NCI-H128 (cell line): ENCODE data around the gene CPLX4.

Experiments used
- DNase-seq: peaks from one replicate; lab custom pipeline; 2025; ENCODE audit not compliant: unreplicated experiment; lab: John Stamatoyannopoulos, UW

Gene CPLX4

DNA sequence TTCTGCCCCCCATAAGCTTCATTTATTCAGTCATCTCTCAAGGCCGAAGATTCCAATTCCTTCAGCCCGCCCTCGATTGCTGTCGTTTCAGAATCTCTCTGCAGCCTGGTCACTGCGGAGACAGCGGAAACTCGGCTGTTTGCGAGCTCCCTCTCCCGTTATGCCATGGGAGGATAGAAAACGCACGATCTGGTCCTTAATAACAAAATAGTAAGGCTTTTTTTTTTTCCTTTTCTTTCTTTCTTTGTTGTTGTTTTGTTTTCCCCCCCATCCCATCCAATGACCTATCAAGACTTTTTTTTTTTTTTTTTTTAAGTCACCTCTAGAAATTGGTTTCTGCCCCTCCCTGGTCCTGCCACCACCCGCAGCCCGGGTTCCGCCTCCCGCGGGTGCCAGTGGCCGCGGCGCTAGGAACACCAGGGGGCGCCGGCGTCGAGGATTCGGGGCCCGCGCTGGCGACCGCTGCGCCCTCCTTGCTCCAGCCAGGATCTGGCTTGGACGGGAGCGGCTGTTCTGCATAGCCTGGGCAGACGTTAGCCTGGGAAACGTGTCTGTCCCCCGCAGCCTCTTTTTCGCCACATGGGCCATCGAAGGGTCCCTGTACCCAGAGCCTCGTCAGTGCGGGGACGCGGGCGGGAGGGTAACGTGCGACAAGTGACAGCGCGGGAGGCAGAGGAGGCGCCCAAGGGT, 10.1 kb downstream of the CPLX4 start:
- DNase-seq, result peak; percentile 77

DNA sequence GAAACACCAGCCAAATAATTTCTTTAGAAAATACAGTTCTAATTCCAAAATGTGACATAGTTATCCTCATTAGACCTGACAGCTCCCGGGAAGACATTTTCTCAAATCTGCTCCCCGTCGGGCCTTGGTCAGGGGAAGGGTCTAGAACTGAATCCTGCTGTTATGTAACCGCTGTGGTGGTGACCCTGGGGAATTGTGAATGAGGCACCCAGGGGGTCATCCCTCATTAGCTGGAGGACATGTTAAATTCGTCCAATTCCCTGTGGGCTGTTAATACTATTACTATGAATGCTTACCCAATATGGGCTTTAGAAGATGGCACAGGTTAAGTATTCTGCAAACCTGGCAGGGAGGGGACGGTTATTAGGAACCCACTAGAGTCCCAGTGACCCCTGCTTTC, 11.8 kb downstream of the CPLX4 start:
- no peak for DNase-seq

DNA sequence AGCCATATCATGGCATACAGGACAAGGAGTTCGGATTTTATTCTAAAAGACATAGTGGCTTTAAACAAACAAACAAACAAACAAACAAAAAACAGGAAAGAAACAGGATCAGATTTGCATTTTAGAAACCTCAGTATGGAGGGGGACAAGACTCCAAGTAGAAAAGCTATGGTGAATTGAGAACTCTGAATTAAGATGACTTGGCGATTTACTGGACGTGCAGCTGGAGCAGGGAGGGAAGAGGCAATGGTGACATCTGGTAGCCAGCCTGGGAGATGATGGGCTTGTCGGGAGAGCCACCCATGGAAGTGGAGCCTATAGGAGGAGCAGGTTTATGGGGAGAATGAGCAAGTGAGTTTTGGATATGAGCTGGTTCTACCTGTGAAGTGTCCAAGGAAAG, 13.2 kb downstream of the CPLX4 start:
- no peak for DNase-seq

DNA sequence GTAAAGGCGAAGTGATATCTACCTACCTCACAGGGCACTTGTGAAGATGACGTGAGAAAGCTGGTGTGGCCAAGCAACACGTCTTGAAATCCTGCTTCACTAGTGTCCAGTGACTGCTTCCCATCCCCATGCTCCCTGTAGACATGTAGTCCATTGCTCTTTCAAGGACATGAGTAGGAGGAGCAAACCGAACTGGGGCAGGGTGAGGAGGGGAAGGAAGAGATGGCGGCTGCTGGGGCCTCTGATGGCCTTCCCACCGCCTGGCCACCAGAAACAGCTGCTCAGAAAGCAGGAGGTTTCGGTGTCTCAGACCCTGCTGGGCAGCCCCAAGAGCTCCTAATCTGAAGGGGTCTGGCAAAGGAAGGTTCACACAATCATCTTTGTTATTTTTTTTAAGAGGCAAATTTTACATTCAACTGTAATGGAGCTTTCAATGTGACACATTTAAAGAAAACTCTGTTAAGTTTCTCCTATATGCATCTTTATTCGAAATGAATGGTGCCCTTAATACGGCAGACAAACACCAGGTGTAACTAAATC, 14.7 kb downstream of the CPLX4 start:
- DNase-seq, result no peak

DNA sequence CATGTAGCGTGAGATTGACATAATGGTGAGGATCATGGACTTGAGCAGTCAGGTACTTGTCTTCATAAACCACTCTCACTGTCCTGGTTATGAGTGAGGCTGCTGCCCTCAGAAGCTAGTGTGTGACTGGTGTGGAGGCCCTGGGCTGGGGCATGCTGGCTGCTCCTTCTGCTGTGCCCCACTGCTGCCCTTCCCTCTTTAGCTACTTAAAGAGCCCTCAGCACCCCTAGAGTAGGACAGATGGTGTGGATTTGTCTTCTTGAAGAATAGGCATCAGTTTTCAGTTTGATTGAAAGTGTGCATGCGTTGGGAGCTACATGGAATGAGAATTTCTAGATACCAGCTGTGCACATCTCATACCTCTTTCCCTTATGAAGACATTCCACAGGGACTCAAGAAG, 15.4 kb downstream of the CPLX4 start:
- DNase-seq, result no peak

DNA sequence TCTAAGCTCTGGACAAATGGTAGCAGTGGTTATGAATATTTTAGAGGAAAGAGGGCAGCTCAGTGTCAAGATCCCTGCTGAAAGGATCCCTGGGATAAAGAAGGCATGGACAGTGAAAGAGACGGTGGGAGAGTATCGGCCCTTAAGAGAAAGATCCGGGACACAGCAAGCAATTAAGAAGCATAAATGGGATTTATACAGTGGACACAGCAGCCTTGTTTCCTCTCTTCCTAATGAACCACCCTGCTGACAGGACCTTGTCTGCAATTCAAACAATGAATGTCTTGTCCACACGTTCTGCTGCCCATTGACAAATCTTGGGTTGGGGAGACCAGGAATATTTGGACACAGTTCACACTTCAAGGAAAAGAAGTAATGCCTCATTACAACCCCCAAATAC, 16.5 kb downstream of the CPLX4 start:
- DNase-seq, result no peak

DNA sequence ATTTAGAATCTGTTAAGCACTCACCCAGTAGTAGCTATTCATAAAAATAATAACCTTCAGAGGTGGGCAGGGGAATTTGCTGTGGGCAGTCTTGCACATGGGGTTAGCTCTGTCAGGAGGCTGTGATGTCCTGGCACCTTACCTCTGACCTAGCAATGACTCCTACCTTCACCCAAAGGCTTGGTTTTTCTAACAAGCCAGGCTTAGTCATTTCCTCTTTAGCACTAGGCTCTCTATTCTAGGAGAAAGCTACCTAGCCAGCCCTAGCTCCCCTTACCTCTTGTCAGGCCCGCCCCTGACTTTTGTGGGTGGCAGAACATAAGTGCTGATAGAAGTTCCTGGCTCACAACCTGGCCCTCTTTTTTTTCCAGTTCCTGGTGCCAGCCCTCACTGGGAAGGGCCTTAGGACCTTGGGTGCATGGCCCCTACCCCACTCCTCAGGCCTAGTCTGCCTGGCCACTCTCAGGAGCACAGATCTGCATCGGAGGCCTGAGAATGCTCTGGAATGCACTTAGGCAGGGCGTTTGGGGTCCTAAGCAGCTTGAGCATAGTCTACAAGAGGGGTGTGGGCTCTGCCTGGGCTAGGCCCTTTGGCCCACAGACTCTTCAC, 17.7 kb downstream of the CPLX4 start:
- no peak for DNase-seq

DNA sequence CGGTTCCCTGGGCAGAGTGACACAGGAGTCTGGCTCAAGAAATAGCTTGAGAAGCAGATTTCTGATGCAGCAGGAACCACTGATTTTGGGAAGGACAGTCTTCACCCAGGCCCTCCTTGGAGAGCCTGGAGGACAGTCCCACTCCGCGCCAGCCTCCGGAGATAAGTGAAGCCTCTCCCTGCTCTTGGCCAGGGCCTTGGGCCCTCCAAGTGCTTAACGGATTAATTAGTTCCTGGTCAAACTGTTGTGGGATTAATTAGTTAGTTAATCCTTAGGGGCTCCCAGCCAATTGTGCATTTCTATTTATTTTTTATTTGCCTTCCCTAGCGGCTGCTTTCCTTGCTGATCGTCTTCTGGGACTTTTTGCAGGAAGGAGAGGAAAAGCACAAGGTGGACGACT, 19.6 kb downstream of the CPLX4 start:
- no peak for DNase-seq

DNA sequence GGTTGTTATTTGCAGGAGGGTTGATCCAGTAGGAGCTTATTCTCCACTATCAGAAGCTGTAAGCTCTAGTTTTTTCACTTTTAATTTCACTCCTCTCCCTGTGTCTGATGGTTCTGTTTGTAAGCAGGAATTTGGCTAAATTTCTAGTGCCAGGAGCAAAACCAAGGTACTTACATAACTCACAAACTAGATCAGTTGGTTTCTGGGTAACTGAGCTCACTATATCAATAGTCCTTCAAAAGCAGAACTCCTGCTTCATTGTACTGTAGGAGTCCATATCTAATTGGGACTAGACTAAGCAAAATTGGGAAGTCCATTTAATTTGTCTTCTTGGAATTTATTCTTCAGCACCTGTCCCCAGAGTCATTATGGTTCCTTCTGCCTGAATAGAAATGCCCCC, 25.1 kb downstream of the CPLX4 start:
- no peak for DNase-seq

DNA sequence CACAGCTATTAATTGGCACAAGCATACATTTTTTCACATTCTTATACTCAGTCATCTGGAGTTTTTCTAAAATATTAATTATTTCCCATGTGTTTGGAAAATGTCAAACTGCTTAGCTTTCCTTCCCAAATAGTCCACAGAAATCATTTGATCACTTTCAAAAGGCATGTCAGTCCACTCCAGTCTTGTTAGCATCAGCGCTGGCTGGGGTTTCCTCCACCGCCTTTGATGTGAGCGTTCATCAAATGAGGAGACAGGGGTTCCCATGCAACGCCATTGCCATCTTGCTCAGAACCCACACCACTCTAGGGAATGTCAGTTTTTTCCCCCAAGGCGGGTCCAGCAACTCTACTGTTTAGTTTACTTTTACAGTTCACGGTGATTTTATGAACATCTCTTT, 32.1 kb downstream of the CPLX4 start:
- no peak for DNase-seq

DNA sequence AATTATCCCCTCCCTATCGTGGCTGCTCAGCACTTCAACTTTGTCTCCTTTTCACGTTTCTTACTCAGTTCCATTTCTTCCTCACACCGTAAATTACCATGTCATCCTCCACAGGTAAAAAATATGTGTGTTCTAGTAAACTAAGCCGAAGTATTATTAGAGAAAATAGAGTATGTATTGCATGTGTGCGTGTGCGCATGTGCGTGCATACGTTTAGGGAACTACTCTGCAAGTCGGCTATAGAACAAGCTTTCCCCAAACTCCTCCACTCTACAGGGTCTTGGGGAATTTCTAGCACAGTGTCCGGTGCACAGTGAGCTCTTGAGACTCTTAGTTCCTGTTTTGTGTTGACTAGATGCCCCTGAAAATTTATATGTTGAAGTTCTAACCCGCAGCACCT, 36.1 kb downstream of the CPLX4 start:
- no peak for DNase-seq

DNA sequence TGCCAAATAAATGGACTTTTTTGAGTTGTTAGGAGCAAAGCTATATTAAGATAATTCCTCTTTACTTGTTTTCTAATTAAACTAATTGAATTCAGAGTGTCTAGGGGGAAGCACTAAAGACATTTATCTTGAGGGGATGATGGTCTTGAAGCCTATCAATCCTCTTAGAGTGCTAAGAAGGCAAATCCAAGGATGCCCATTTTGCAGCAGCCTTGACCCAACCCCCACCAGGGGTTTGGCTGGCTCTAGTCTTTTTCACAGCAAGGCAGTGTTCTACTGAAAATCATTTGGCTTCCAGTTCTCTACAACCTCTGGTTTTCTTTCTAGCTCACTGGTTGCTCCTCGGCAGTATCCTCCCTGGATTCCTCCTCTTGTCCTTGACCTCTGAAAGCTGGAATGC, 38.7 kb downstream of the CPLX4 start:
- no peak for DNase-seq

DNA sequence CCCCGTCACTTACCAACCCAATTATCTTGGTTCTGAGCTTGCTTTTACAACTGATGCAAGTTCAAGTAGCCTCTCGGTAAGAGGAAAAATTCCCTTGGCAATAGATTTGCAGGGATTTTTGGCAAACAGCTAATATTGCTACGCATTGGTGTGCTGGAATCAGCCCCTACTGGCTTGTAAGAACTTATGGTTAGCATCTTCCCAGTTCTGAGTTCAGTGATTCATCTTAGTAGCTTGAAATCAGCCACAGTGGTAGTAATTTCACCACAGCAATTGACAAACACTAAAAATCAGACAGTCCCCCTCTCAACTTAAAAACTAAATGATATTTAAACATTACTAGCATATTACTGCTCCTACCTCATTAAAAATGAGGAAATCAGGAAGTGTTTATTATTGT, 39.3 kb downstream of the CPLX4 start:
- DNase-seq, result no peak

DNA sequence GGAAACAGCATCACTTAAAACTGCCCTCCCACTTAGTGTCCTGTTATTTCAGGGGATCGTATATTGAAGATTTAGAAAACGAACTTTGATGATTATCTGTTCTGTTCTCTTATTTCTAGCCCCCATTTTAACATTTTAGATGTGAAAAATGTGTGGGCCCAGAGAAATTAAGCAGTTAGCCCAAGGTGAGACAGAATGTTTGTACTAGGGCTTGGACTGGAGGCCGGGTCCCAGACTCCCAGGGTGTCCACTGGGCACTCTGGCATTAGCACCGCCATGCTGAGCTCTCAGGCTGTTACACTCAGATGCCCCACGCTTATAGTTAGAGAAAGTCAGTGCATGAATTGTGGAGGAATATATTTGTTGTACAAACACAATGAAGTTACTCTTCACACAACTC, 39.7 kb downstream of the CPLX4 start:
- no peak for DNase-seq

DNA sequence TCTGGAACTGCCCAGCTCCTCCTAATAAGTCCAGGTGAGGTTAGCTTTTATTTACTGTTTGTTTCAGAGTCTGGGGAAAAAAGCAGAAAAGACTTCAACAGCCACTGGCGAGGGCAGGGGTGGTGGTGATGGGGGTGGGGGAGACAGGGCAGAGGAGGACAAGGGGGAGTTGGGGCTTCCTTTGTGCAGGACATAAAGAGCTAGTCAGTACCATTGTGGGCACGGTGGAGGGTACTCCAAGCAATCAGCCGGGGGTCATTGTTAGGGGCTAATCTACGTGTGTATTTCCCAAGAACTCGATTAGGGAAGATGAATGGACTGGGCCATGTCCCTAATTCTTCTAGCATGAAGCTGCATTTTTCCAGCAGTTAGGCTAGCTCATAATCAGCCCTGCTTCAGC, 42.4 kb downstream of the CPLX4 start:
- no peak for DNase-seq

DNA sequence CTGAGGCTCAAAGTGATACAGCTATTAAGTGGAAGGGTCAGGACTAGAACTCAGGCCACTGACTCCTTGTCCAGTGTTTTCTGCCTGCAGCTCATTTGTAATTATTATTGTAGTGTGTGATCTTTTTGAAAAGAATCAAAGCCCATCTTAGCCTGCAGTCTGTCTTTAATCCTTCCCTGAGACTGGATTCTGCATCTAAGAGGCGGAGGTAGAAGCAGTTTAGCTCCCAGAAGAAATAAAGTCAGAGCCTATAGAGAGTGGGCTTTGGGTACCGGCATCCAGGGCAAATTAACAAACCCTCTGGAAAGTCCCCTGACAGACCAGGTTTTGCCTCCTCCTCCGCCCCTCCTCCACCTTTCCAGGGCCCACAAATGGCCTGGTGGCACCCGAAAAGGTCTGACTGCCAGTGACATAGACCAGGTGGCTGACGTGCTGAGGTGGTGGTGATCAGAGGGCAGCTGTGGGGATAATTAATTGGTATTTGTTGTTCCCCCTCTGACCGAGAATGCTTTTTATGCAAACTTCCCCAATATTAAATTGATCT, 43.0 kb downstream of the CPLX4 start:
- no peak for DNase-seq

DNA sequence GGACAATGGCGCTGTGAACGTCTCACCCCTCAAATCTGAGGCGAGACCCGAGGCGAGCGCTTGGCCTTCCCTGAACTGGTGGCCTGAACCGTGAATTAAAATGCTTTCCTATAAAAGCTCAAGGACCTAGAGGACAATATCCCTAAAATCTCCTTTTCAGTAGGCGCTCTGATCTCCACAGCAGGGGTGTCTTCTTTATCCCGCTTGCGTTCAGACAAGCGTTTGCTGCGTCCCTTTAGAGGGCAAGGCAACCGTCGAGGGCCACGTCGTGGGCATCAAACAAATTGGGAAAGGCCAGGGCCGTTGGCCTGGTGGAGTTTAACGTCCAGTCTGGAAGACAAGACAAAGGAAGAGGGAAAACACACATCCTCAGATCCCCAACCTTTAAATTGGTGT, 43.9 kb downstream of the CPLX4 start:
- no peak for DNase-seq

DNA sequence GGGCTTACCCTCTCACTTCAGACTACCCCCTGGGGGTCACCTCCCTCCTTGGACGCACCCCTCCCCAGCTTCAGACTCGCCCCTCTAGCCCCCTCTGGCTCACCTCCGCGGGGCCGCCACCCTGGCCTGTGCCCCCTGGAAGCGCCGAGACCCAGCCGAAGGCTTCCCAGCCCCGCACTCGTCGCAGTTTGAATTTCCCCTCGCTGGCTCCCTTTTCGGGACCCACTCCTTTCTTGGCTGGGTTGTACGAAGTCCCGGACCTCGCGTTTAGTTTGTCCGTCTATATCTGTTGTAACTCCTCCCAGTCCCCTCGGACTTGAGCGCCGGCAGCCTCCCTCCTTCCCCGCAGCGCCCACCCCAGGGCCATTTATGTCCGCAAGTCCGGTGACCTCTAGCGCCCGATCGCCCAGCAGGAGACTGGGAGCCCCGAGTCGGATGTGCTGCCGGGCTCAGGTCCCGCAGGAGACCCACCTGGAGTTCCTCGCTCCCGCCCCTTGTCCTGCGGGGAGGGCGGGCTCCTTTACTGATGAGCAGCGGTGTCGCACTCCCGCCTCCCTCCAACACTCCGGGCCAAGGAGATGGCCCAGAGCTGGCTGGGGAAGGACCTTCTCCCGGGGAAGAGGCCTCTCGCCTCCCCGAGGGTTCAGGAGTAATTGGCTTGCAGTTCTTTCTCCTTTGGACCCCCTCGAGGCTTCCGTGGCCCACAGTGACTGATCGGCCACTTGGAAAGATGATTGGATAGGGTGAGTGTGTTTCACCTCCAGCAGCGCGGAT, 44.5 kb downstream of the CPLX4 start:
- no peak for DNase-seq

DNA sequence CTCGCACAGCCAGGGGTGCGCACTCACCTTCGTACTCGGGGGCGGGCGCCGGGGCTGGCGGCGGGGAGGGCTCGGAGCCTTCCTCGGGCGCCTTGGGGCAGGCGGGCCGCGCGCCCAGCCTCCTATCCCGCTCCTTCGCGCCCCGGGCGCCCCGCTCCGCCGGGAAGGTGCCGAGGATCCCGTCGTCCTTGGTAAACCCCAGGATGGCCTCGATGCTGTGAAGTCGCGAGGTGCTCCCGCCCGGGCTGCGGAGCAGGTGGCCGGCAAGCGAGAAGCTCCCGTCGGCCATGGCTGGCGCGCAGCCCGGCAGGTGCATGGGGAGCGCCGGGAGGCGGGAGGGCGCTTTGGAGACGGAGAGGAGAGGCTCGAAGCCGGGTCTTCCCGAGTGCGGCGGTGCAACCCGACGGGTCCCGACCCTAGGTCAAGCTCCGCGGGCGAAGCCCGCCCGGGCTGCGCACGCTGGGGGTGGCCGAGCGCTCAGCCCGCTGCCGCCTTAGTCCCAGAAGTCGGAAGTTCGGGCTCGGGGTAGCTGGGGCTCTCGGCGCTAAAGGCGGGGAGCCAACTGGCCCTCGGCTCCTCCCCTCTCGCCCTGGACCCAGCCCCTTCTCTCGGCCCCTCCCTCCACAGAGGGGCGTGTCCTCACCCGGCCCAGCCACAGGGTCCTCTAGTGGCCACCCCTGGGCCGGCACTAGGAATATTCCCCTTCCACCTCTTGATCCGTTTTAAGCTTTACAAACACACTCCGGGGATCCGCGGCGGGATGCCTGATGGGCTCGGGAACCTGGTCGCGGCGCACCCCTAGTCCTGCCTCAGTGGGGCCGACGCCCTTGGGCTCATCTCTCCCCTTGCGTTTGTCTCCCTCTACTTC, 45.3 kb downstream of the CPLX4 start, which contains the start of gene RAX:
Gene RAX (minus strand): TSS at position 564 of the 868 bp plus-strand sequence. CDS start 248 bp downstream, at position 316.
- DNase-seq, result no peak

DNA sequence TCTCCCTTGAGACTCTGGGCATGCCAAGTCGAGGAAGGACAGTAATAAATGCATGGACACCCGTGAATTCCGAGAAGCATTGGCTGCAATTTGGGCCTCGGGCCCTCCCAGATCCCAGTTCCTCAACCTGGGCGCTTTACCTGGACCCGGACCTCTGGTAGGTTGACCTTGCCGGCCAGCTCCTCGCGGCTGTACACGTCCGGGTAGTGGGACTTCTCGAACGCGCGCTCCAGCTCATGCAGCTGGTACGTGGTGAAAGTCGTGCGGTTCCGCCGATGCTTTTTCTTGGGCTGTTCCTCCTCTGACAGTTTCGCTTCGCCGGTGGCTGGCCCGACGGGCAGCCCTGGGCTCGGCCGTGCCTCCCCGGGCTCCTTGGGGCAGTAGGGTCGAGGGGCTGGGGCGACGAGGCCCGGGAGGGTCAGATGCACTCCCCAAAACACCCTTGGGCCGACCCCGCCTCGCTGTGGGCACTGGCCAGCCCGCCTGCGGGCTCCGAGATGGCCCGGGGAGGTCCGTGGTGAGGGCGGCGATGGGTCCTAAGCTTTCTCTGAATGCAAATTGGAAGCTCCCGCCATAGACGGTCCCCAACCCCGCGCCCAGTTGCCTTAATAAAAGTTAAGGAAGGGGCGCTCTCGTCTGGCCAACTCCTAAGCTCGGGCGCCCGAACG, 46.1 kb downstream of the CPLX4 start:
- no peak for DNase-seq
